Sigmoid colon (tissue), 7 donors: ENCODE results near the gene DPF3. TPM values are rescaled to one million over a fixed set of nuclear protein-coding genes. Genes with fewer than 3 reads are reported as not detected.

ENCODE experiments used
- DNase-seq: peaks from one replicate; pipeline ENCODE4 v3.0.0-alpha.2; 2019
- H3K27ac ChIP-seq, 4 donors: fragments of 200-600 bp; sonication (generic); one replicate each; pipeline ENCODE4 v1.5.1; 2016 to 2019; ENCODE audit warnings: mild to moderate bottlenecking in 1 of 4
- H3K27me3 ChIP-seq, 3 donors: fragments of 200-600 bp; sonication (generic); one replicate each; pipeline ENCODE4 v1.5.1; 2019; ENCODE audit warnings: mild to moderate bottlenecking in 1 of 3
- H3K36me3 ChIP-seq, 4 donors: fragments of 200-600 bp; sonication (generic); one replicate each; pipeline ENCODE4 v1.5.1; 2016 to 2019
- H3K4me1 ChIP-seq, 4 donors: fragments of 200-600 bp; sonication (generic); one replicate each; pipeline ENCODE4 v1.5.1; 2017 to 2019
- H3K4me3 ChIP-seq, 4 donors: fragments of 200-600 bp; sonication (generic); one replicate each; pipeline ENCODE4 v1.5.1; 2017 to 2019; ENCODE audit warnings: mild to moderate bottlenecking in 2 of 4, moderate library complexity in 1 of 4
- H3K9me3 ChIP-seq, 4 donors: fragments of 200-600 bp in 3 of 4; sonication (generic) in 3 of 4; one replicate each; pipeline versions ENCODE4 v1.5.1 to v1.6.1; 2013 to 2019
- EP300 ChIP-seq, 4 donors: sonication (generic); formaldehyde crosslinking; IDR thresholded peaks; one replicate each; pipeline ENCODE4 v1.6.1; 2017; ENCODE audit warnings: antibody characterized with exemption in 4 of 4
- POLR2A ChIP-seq, 2 donors: fragments of 450-650 bp; IDR thresholded peaks; one replicate each; pipeline ENCODE4 v1.6.1; 2016; ENCODE audit warnings: antibody characterized with exemption in 2 of 2, mild to moderate bottlenecking in 2 of 2, moderate library complexity in 2 of 2
- POLR2AphosphoS5 ChIP-seq, 4 donors: sonication (generic); formaldehyde crosslinking; IDR thresholded peaks; one replicate each; pipeline ENCODE4 v1.6.1; 2017; ENCODE audit warnings: antibody characterized with exemption in 4 of 4
- WGBS, 2 donors: extraction: QIAGEN DNeasy Blood & Tissue Kit; methylation state at CpG; one replicate each; pipeline ENCODE4 v1.1.7; 2013; 5-methylcytosine and 5-hydroxymethylcytosine counted together
- intact Hi-C: fragments of 100-400 bp; cut with DNase I; formaldehyde crosslinking; loops from one replicate; pipeline ENCODE4 v1.15.1; 2023
- polyA plus RNA-seq, 3 donors: library from polyadenylated mRNA; stranded (reverse); fragments of 200-250 nt; gene quantifications; one replicate each; pipeline ENCODE4 v1.2.3, GENCODE V29; 2013
- total RNA-seq, 4 donors: library from RNA; depleted of rRNA; stranded (reverse); fragments of >200 nt; gene quantifications; one replicate each; pipeline ENCODE4 v1.1.0, GENCODE V29; 2016
- TF ChIP-seq, protein P1 (sequence below), 4 experiments: fragments of 450-650 bp in 3 of 4; fragments of 200-600 bp in 1 of 4; IDR thresholded peaks; one replicate each; pipeline ENCODE4 v1.5.1; 2016 to 2019; ENCODE audit warnings: antibody characterized with exemption in 4 of 4, mild to moderate bottlenecking in 3 of 4, moderate library complexity in 2 of 4
- donor health status: healthy with polysubstance abuse.
- donor health status: Bipolar disorder and iron deficiency.
- donor health status: healthy.

DPF3 gene
- total and polyA plus RNA-seq, 7 donors: 0.28 to 4.5 (median 2.3) TPM

DNA sequence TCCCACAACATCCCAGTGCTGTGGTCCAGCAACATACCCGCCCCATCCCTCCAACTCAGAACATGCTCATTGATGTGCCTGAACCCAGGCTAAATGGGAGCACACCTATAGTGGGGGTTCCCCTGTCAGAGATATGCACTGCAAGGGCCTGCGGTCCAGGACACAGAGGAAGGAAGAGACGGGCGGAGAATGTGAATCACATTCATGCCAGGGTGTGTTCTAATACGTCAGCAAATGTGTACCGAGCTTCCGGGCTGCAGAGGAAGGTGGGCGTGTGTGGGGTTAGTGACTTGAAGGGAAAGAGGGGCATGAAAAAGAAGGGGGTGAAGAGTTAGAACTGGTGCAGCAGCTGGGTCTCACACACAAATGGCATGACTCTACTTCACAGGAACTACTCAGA lies 83.7 kb downstream of the DPF3 start:
- no peak overlapping the region for H3K4me3 ChIP-seq
- TF ChIP-seq, protein P1, sequence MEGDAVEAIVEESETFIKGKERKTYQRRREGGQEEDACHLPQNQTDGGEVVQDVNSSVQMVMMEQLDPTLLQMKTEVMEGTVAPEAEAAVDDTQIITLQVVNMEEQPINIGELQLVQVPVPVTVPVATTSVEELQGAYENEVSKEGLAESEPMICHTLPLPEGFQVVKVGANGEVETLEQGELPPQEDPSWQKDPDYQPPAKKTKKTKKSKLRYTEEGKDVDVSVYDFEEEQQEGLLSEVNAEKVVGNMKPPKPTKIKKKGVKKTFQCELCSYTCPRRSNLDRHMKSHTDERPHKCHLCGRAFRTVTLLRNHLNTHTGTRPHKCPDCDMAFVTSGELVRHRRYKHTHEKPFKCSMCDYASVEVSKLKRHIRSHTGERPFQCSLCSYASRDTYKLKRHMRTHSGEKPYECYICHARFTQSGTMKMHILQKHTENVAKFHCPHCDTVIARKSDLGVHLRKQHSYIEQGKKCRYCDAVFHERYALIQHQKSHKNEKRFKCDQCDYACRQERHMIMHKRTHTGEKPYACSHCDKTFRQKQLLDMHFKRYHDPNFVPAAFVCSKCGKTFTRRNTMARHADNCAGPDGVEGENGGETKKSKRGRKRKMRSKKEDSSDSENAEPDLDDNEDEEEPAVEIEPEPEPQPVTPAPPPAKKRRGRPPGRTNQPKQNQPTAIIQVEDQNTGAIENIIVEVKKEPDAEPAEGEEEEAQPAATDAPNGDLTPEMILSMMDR (IDR thresholded peaks at IDR 0.05): no peak
- no peak for TF ChIP-seq POLR2AphosphoS5 (IDR thresholded peaks at IDR 0.05)
- TF ChIP-seq EP300 (IDR thresholded peaks at IDR 0.05): no peak
- no peak overlapping the region for H3K27ac ChIP-seq
- no peaks in the 10 kb centered on the region for H3K36me3 ChIP-seq
- intact Hi-C loops: loop anchor here (5.0 kb wide), 1 partner anchor 82 kb away; the partner anchor contains the start of gene DPF3
- no peak for DNase-seq
- no peaks in the 10 kb centered on the region for H3K27me3 ChIP-seq
- no peaks in the 10 kb centered on the region for H3K9me3 ChIP-seq
- peaks cover 0 to 32% (median 18%) of the 10 kb centered on the region in 4 donors for H3K4me1 ChIP-seq
- 60 to 73% methylated on average over 8 of the region's 8 CpGs for WGBS, 2 donors

DNA sequence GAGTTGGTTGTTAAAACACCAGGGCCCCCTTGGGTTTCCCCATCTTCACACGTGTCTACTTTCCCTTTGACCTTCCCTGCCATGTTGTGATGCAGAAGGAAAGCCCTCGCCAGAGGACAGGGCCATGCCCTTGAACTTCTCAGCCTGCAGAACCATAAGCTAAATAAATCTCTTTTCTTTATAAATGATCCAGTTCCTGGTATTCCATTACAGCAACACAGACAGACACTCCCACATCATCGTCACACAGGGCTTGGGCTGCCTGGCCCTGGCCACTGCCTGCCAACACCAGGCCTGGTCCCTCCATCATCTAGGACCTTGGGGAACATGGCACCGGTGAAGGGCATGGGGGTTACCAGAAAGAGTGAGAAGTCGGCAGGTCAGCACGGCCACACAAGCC lies 84.8 kb downstream of the DPF3 start:
- Histone ChIP-seq H3K4me1 (peaks cover 0 to 32% (median 18%) of the 10 kb centered on the region in 4 donors), H3K9me3 (no peaks in the 10 kb centered on the region), H3K27ac (peak overlapping the region in 1 of 4 donors; percentile 36), H3K4me3 (no peak overlapping the region), H3K36me3 (no peaks in the 10 kb centered on the region), H3K27me3 (no peaks in the 10 kb centered on the region)
- 82 to 86% methylated on average over 6 of the region's 6 CpGs for WGBS, 2 donors
- DNase-seq: no peak
- TF ChIP-seq, protein P1 (IDR thresholded peaks at IDR 0.05): no peak
- TF ChIP-seq EP300 (IDR thresholded peaks at IDR 0.05): no peak
- TF ChIP-seq POLR2AphosphoS5 (IDR thresholded peaks at IDR 0.05): no peak
- TF ChIP-seq POLR2A (IDR thresholded peaks at IDR 0.05): no peak
- intact Hi-C loops: no loop called here

DNA sequence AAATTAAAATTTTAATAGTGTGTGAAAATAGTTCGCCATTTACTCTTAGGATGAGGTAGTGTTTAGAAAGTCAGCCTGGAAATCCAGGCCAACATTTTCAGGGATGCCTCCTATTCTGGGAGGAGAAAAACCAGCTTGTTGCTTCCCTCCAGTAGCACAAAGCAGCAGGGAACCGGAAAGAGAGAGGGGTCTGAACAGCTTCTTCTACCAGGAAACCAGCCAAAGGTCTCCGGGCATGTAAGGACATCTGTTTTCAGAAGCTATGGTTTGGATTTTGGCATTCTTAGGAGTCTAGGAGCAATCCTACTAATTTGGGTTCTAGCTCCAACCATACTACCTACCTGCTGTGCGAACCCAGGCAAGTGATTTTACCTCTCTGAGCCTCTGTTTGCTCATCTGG lies 85.3 kb downstream of the DPF3 start:
- Histone ChIP-seq H3K27ac (peak overlapping the region in 2 of 4 donors; percentile 36 to 50), H3K4me3 (no peak overlapping the region), H3K4me1 (peaks cover 0 to 32% (median 18%) of the 10 kb centered on the region in 4 donors), H3K36me3 (no peaks in the 10 kb centered on the region), H3K27me3 (no peaks in the 10 kb centered on the region), H3K9me3 (no peaks in the 10 kb centered on the region)
- no peak for DNase-seq
- intact Hi-C loops: no loop called here
- TF ChIP-seq POLR2AphosphoS5 (IDR thresholded peaks at IDR 0.05) (no peak), EP300 (IDR thresholded peaks at IDR 0.05) (no peak), POLR2A (IDR thresholded peaks at IDR 0.05) (no peak)
- TF ChIP-seq, protein P1 (IDR thresholded peaks at IDR 0.05): no peak
- 86 to 91% methylated on average over 4 of the region's 4 CpGs for WGBS, 2 donors

DNA sequence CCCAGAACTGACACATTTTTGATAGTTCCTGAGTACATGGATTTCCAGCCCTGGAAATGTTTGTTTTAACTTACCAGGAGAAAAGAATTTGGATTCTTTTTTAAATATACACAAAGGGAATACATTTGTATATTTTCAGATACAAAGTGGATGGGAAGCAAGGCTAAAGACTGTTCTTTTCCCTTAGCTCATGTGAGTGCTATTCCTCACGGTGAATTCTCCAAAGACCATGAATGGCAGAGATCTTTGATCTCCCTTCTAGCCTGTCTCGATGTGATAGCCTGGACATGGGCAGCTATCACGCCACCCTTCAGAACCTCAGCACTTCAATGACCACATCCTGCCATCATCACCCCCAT lies 91.3 kb downstream of the DPF3 start:
- no peaks in the 10 kb centered on the region for H3K36me3 ChIP-seq
- H3K27me3 ChIP-seq: no peaks in the 10 kb centered on the region
- no peak for DNase-seq
- H3K9me3 ChIP-seq: no peaks in the 10 kb centered on the region
- H3K4me1 ChIP-seq: peaks cover 0 to 4% (median 0%) of the 10 kb centered on the region in 4 donors
- TF ChIP-seq POLR2A (IDR thresholded peaks at IDR 0.05) (no peak), POLR2AphosphoS5 (IDR thresholded peaks at IDR 0.05) (no peak), EP300 (IDR thresholded peaks at IDR 0.05) (no peak)
- TF ChIP-seq, protein P1 (IDR thresholded peaks at IDR 0.05): no peak
- H3K4me3 ChIP-seq: no peak overlapping the region
- intact Hi-C loops: no loop called here
- 86 to 95% methylated on average over 3 of the region's 3 CpGs for WGBS, 2 donors
- H3K27ac ChIP-seq: peak overlapping the region in 1 of 4 donors; percentile 47
